Measurements from ENCODE around the gene SPEM2. TPM values are rescaled to one million over a fixed set of nuclear protein-coding genes. Genes with fewer than 3 reads are reported as not detected.

SPEM2 gene
- not detected in 2 replicates for total RNA-seq

DNA sequence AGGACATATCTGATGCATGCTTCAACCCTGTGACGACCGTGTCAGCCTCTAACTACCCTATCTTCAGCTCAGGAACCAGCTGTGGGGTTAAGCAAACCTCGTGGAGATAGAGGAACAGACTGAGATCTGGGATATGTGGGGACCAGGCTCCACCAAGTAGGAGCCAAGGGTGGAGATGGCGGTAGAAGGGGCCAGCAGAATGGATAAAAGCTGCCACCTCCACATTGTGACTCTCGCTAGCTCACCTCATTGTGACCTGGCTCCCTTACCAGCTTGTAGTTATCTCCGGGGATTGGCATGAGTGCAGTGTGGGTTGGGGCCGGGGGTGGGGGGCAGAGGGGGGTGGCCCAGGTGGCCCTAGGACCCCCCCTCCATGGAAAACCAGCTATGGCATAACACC, at the start of gene SPEM2:
Gene SPEM2, plus strand, starts transcription at position 301 of the 400 bp plus-strand sequence. Its CDS starts 73 bp downstream, at position 374.

DNA sequence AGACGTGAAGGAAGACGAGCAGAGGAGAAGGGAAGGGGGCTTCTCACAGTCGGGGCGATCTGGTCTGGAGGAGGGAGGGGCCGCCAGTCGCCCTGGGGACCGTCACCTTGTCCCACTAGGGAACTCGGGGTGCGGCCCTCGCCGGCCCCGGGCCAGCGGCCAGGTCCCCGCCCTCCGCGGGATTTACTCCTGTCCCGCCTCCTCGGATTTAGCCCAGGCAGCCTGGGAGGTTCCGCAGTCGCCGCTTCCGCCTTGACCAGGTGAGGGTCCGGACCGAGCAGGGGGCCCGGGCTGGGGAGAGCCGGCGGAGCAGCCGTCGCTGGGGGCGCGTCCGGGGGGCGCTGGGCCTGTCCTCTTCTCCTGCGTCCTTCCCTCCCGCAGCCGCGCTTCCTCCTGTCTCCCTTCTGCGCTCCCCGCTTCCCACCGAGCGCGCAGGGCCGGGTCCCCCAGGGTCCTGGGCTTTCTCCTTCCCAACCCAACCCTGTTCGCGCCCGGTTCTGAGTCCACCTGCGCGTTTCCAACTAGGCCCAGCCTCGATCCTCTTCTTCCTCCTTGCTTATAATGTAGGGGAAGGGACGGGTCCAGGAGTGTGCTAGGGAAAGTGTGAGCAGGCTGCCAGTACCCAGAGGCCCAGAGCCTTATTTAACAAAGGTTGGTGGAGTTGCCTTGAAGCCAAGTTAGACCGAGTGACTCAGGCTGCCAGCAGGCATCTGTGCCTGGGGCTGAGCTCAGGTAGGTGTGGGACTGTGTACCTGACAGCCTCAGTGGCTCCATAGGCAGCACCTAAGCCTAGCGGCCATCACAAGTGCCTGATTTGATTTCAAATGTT, 44.3 kb upstream of the SPEM2 start, which contains the start of gene TNK1:
Gene TNK1, plus strand, starts transcription at position 235 of the 829 bp plus-strand sequence. CDS start 1,838 bp downstream, outside the sequence.

DNA sequence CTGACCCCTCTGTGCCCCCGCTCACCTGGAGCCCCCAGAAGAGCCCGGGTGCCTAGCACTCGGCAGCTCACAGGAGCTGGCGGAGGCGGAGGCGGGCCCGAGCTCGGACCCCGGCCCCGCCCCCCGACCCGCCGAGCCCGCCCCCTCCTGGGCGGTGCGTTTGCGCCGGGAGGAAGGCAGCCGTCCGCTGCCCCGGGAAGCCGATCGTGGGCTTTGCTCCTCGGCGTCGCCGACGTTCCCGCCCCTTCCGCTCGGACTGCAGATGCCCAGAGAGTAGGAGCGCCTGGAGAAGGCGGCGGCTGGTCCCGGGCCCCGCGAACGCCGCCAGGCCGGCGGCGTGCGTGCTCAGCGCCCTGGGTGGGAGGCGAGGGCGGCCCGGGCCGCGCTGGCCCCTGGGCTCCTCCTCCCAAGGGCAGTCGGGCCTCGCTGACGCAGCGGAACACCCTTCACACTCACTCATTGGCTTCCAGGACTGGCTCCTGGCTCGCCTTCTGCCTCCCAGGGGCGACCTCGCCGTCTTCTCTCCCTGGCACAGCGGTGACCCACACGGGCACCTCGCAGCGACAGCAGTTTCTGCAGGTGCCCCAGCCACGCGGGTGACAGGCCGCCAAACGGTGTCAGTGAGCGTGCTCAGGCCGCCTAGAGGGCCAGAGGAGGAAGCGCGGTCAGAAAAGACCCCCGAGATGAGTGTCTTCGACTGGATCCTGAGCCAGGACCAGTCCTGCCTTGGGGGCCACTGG, 30.8 kb upstream of the SPEM2 start, which contains the start of gene PLSCR3:
Gene PLSCR3, minus strand, starts transcription at position 74 of the 740 bp plus-strand sequence. CDS start 415 bp downstream, outside the sequence.

DNA sequence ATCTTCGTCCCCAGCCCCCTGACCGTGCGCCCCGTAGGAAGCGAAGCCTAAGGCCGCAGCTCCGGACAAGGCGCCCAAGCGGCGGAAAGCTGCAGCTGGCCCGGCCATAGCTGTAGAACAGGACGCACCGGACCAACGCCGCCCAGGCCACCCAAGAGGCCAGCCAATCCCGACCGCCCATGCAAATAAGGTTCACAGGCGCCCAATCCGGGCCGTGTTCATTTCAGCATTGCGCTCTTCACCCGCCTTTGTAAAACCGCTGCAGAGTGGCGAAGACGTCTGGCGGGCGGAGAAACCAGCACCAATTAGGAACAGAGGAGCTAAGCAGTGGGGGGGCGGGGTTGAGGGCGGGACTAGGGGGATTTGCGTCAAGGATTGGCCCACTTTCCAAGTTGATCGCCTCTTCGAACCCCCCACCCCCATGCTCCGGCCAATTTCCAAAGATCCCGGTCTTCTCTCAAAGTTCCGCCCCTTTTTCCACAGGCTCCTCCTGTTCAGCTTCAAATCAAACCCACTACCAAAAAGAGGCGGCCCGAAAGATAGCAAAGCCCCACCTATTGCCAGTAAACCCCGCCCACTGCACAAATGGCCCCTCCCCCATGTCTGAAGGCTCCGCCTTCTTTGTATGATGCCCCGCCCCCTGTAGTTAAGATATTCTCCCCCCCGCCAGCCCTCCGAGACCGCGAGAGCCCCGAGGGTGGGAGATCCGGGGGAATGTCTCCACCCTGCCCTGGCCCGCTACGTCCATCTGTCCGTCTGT, 21.3 kb upstream of the SPEM2 start, which contains the start of gene TMEM256:
Gene TMEM256, minus strand, starts transcription at position 121 of the 760 bp plus-strand sequence. Its CDS starts 13 bp downstream, at position 108.

GRCh38 chr17:7407485-7408251, 17.7 kb upstream of the SPEM2 start, which contains the start of gene NLGN2:
Gene NLGN2 (plus strand): TSS chr17:7407845. CDS start chr17:7408256, 411 bp downstream.

GRCh38 chr17:7419819-7420610, 5.4 kb upstream of the SPEM2 start, which contains the start of gene SPEM1:
Gene SPEM1 (plus strand): TSS chr17:7420324. CDS start chr17:7420385, 61 bp downstream.

DNA sequence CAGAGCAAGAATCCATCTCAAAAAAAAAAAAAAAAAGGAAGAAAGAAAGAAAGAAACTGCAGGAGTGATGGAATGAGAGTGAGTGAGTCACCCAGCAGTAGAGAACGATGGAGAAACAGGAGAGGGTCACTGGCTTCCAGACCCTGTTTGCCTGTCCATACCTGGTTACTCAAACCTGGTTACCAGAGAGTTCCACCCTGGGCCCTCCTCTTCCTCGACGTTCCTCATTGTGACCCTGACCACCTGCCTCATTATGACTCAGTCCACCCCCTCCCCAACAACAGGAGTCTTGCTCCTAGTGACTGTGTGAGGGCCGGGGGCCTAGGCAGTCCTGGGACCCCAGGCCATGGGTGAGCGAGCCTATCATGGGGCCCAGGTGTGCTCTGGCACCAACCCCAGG, 3.1 kb downstream of the SPEM2 start, which contains the start of gene SPEM3:
Gene SPEM3, plus strand, starts transcription at position 301 of the 400 bp plus-strand sequence. Its CDS starts 46 bp downstream, at position 347.

DNA sequence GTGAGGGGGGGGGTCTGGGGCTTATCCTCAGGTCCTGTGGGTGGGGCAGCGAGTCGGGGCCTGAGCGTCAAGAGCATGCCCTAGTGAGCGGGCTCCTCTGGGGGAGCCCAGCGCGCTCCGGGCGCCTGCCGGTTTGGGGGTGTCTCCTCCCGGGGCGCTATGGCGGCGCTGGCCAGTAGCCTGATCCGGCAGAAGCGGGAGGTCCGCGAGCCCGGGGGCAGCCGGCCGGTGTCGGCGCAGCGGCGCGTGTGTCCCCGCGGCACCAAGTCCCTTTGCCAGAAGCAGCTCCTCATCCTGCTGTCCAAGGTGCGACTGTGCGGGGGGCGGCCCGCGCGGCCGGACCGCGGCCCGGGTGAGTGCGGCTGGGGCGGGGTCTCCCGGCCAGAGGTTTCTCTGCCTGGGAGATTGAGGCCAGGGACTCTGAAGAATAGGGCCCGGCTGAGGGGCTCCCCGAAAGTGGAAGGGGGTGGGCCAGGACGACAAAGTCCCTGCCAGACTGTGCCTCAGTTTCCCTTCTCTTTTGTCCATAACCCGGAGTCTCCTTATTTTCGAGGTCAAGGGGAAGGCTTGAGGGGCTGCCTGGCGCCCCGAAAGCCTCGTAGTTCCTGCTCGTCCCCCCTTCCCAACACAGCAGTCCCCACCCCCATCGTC, 14.2 kb downstream of the SPEM2 start, which contains the start of gene FGF11:
Gene FGF11, plus strand, starts transcription at position 51 of the 651 bp plus-strand sequence. Its CDS starts 109 bp downstream, at position 160.

GRCh38 chr17:7444682-7445618, 19.5 kb downstream of the SPEM2 start, which contains the start of gene CHRNB1:
Gene CHRNB1 (plus strand): TSS chr17:7445061. CDS start chr17:7445128, 67 bp downstream.

Other genes with a start within 250 kb of the SPEM2 start
- gene ASGR1, start 246.2 kb upstream of the SPEM2 start, total RNA-seq = 1.2 and 1.3 TPM in 2 replicates
- gene DLG4, start 205.8 kb upstream of the SPEM2 start, total RNA-seq = 17.6 and 27.3 TPM in 2 replicates
- gene ACADVL, start 205.7 kb upstream of the SPEM2 start, total RNA-seq = 236 and 357 TPM in 2 replicates
- gene DVL2, start 191.1 kb upstream of the SPEM2 start, total RNA-seq = 84.8 and 108 TPM in 2 replicates
- gene PHF23, start 186.2 kb upstream of the SPEM2 start, total RNA-seq = 47.3 and 68.5 TPM in 2 replicates
- gene GABARAP, start 183.2 kb upstream of the SPEM2 start, total RNA-seq = 199 and 406 TPM in 2 replicates
- 35.2 and 41.6 TPM in 2 replicates for gene CTDNEP1, start 173.9 kb upstream of the SPEM2 start, total RNA-seq
- 24.6 and 25.6 TPM in 2 replicates for gene ELP5, start 173.4 kb upstream of the SPEM2 start, total RNA-seq
- 4.1 and 6.5 TPM in 2 replicates for gene CLDN7, start 163.1 kb upstream of the SPEM2 start, total RNA-seq
- 0.17 and 0.44 TPM in 2 replicates for gene SLC2A4, start 143.9 kb upstream of the SPEM2 start, total RNA-seq
- gene YBX2, start 131.0 kb upstream of the SPEM2 start, total RNA-seq = 0.17 and 0.29 TPM in 2 replicates
- gene EIF5A, start 118.0 kb upstream of the SPEM2 start, total RNA-seq = 469 and 682 TPM in 2 replicates
- 40.1 and 47.6 TPM in 2 replicates for gene GPS2, start 110.3 kb upstream of the SPEM2 start, total RNA-seq
- 20.2 and 23.5 TPM in 2 replicates for gene NEURL4, start 96.3 kb upstream of the SPEM2 start, total RNA-seq
- 0.58 and 0.99 TPM in 2 replicates for gene ACAP1, start 89.1 kb upstream of the SPEM2 start, total RNA-seq
- 6.1 and 13.1 TPM in 2 replicates for gene KCTD11, start 73.5 kb upstream of the SPEM2 start, total RNA-seq
- gene TMEM95, start 70.5 kb upstream of the SPEM2 start, total RNA-seq = not detected in 2 replicates
- gene TNK1, start 44.5 kb upstream of the SPEM2 start, total RNA-seq = 0.66 and 0.73 TPM in 2 replicates
- gene PLSCR3, start 31.1 kb upstream of the SPEM2 start, total RNA-seq = 38.7 and 48.1 TPM in 2 replicates
- 95.8 and 132 TPM in 2 replicates for gene TMEM256, start 21.5 kb upstream of the SPEM2 start, total RNA-seq
- gene NLGN2, start 17.8 kb upstream of the SPEM2 start, total RNA-seq = 16.1 and 18.2 TPM in 2 replicates
- not detected in 2 replicates for gene SPEM1, start 5.3 kb upstream of the SPEM2 start, total RNA-seq
- gene SPEM3, start 3.2 kb downstream of the SPEM2 start, total RNA-seq = not detected in 2 replicates
- gene TMEM102, start 9.8 kb downstream of the SPEM2 start, total RNA-seq = 1.3 and 1.9 TPM in 2 replicates
- gene FGF11, start 13.9 kb downstream of the SPEM2 start, total RNA-seq = 0.58 and 2.8 TPM in 2 replicates
- gene CHRNB1, start 19.4 kb downstream of the SPEM2 start, total RNA-seq = 6.8 and 10.3 TPM in 2 replicates
- gene ZBTB4, start 54.0 kb downstream of the SPEM2 start, total RNA-seq = 27.8 and 44.8 TPM in 2 replicates
- gene SLC35G6, start 55.8 kb downstream of the SPEM2 start, total RNA-seq = not detected in 2 replicates
- 104 and 111 TPM in 2 replicates for gene POLR2A, start 58.8 kb downstream of the SPEM2 start, total RNA-seq
- gene TNFSF12, start 123.4 kb downstream of the SPEM2 start, total RNA-seq = 17.0 and 18.4 TPM in 2 replicates
- gene TNFSF13, start 133.1 kb downstream of the SPEM2 start, total RNA-seq = 2.0 and 2.2 TPM in 2 replicates
- gene SENP3, start 136.3 kb downstream of the SPEM2 start, total RNA-seq = 59.2 and 68.1 TPM in 2 replicates
- gene CD68, start 154.0 kb downstream of the SPEM2 start, total RNA-seq = 30.4 and 79.9 TPM in 2 replicates
- gene MPDU1, start 158.2 kb downstream of the SPEM2 start, total RNA-seq = 94.1 and 137 TPM in 2 replicates
- gene SOX15, start 164.5 kb downstream of the SPEM2 start, total RNA-seq = 0.66 and 0.73 TPM in 2 replicates
- gene FXR2, start 189.3 kb downstream of the SPEM2 start, total RNA-seq = 34.9 and 47.3 TPM in 2 replicates
- gene SAT2, start 202.2 kb downstream of the SPEM2 start, total RNA-seq = 43.8 and 45.5 TPM in 2 replicates
- 0.17 and 0.29 TPM in 2 replicates for gene SHBG, start 204.5 kb downstream of the SPEM2 start, total RNA-seq
- gene ATP1B2, start 225.3 kb downstream of the SPEM2 start, total RNA-seq = 0.17 TPM in 1 of 2 replicates, not detected in the other

Data from smooth muscle cell of trachea (primary cell).